Ovary (tissue), 3 donors: Measurements from ENCODE around the gene PPTC7.
"Not testable (repeated sequence)": the region's sequence is repeated elsewhere in the genome, so short reads cannot be mapped to it uniquely, and the experiment has no call there.

Source experiments
- CTCF ChIP-seq, 3 donors: fragments of 450-650 bp in 2 of 3; fragments of 200-600 bp in 1 of 3; IDR thresholded peaks; one replicate each; pipeline versions ENCODE4 v1.5.1 to v1.8.0; 2016 to 2022; ENCODE audit warnings: antibody characterized with exemption in 3 of 3, mild to moderate bottlenecking in 1 of 3
- POLR2A ChIP-seq: fragments of 450-650 bp; IDR thresholded peaks from one replicate; pipeline ENCODE4 v1.6.1; 2017; ENCODE audit warnings: antibody characterized with exemption, mild to moderate bottlenecking, moderate library complexity
- donor health status: DM: no; HTN: no; CAD: no.

DNA sequence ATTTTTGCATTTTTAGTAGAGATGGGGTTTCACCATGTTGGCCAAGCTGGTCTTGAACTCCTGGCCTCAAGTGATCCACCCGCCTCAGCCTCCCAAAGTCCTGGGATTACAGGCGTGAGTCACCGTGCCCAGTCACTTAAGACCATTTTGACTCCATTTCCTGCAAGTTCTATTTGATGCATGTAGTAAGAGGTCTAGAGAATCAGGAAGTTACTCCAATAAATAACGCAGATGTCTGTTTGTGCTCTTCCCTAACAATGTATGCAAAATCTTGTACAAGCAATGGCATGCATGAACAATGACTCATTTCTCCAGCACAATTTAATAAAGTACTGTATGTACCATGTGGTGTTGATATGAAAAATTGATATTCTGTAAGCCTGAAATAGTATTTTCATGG is 37.9 kb downstream of the PPTC7 start:
- TF ChIP-seq POLR2A; CTCF (IDR thresholded peaks at IDR 0.05): not testable (repeated sequence)
